GM12891 (cell line): Measurements from ENCODE around the gene GNG2.

Experiments used
- DNase-seq: peaks from one replicate; pipeline ENCODE4 v3.0.0; 2011; ENCODE audit warnings: low spot score; ENCODE audit not compliant: insufficient read length
- FAIRE-seq: peaks from 2 replicates; lab custom pipeline; 2011; peaks lifted over from hg19 to GRCh38; lab: Jason Lieb, UNC
- PAX5 ChIP-seq: IDR thresholded peaks from 2 replicates; pipeline ENCODE4 v1.6.1; 2011; ENCODE audit warnings: low read length, moderate library complexity, mild to moderate bottlenecking; ENCODE audit not compliant: insufficient read depth, severe bottlenecking
- POLR2A ChIP-seq: IDR thresholded peaks from 2 replicates; pipeline ENCODE4 v1.6.1; 2011; ENCODE audit warnings: low read depth, low read length, control low read depth
- POLR2AphosphoS5 ChIP-seq: IDR thresholded peaks from 2 replicates; pipeline ENCODE4 v1.6.1; 2011; ENCODE audit warnings: low read depth, low read length, control low read depth
- POU2F2 ChIP-seq: IDR thresholded peaks from 2 replicates; pipeline ENCODE4 v1.6.1; 2011; ENCODE audit warnings: low read depth, mild to moderate bottlenecking, control low read depth, low read length, moderate library complexity
- SPI1 ChIP-seq: IDR thresholded peaks from 2 replicates; pipeline ENCODE4 v1.6.1; 2011; ENCODE audit warnings: low read depth, low read length, control low read depth
- TAF1 ChIP-seq: IDR thresholded peaks from 2 replicates; pipeline ENCODE4 v1.6.1; 2011; ENCODE audit warnings: low read depth, low read length, control low read depth

Gene GNG2

GRCh38 chr14:51850651-51851050 is 9.8 kb upstream of the GNG2 start:
- FAIRE-seq (no peak), DNase-seq (no peak)
- no peak for TF ChIP-seq POU2F2

- DNase-seq (no peak), FAIRE-seq (no peak)
- TF ChIP-seq SPI1 (no peak), POLR2A (no peak), TAF1 (no peak), POU2F2 (no peak), PAX5 (no peak), POLR2AphosphoS5 (no peak)
These were observed 7.9 kb upstream of the GNG2 start for GRCh38 chr14:51852541-51852940.

- FAIRE-seq, result no peak
- TF ChIP-seq POLR2AphosphoS5 (no peak), POU2F2 (no peak), POLR2A (no peak), TAF1 (no peak), PAX5 (no peak), SPI1 (no peak)
- no peak for DNase-seq
These were observed 5.2 kb upstream of the GNG2 start for GRCh38 chr14:51855234-51855633.

- FAIRE-seq (no peak), DNase-seq (no peak)
These were observed 3.6 kb upstream of the GNG2 start for GRCh38 chr14:51856792-51857296.

GRCh38 chr14:51859131-51859530 is 1.3 kb upstream of the GNG2 start:
- FAIRE-seq (no peak), DNase-seq (no peak)
- TF ChIP-seq POU2F2 (no peak), POLR2A (no peak), PAX5 (no peak), TAF1 (no peak), POLR2AphosphoS5 (no peak), SPI1 (no peak)

More at GRCh38 chr14:51856792-51857296, 3.6 kb upstream of the GNG2 start:
- TF ChIP-seq SPI1 (no peak), PAX5 (no peak), POU2F2 (no peak), TAF1 (no peak), POLR2AphosphoS5 (no peak), POLR2A (no peak)

GRCh38 chr14:51860825-51861499 is 550 bp downstream of the GNG2 start:
- TF ChIP-seq POLR2A (no peak), POLR2AphosphoS5 (no peak), SPI1 (no peak), TAF1 (no peak), POU2F2 (no peak), PAX5 (no peak)
- FAIRE-seq (peak; percentile 90), DNase-seq (no peak)

- TF ChIP-seq POU2F2 (no peak), POLR2A (no peak), SPI1 (no peak), PAX5 (no peak), POLR2AphosphoS5 (no peak), TAF1 (no peak)
- DNase-seq (no peak), FAIRE-seq (peak; percentile 80)
These were observed 1.9 kb downstream of the GNG2 start for GRCh38 chr14:51862176-51862796.

GRCh38 chr14:51862860-51863259 is 2.4 kb downstream of the GNG2 start:
- FAIRE-seq, result peak; percentile 26
- no peak for DNase-seq
- TF ChIP-seq POLR2AphosphoS5 (no peak), SPI1 (no peak), POLR2A (no peak), TAF1 (no peak), POU2F2 (no peak), PAX5 (no peak)

- FAIRE-seq (peak; percentile 77), DNase-seq (no peak)
- TF ChIP-seq SPI1 (peak; percentile 40; the same call in 1 of the 2 replicates), POLR2A (no peak)
These were observed 5.7 kb downstream of the GNG2 start for GRCh38 chr14:51865953-51866747.
